ENCODE measurements around the gene MYL6. TPM values are rescaled to one million over a fixed set of nuclear protein-coding genes. Genes with fewer than 3 reads are reported as not detected.
"Not testable (repeated sequence)": the region's sequence is repeated elsewhere in the genome, so short reads cannot be mapped to it uniquely, and the experiment has no call there.

MYL6 gene
- 376 TPM for total RNA-seq

- DNase-seq (ENCODE audit: low spot score), result peak; percentile 97
- ATAC-seq, result peak; percentile 83
These were observed at the start of gene MYL6 for GRCh38 chr12:56158029-56158925. MYL6 (plus strand) TSS chr12:56158359; CDS start chr12:56158402, 43 bp downstream.

GRCh38 chr12:56110571-56110970 is 47.6 kb upstream of the MYL6 start:
- ATAC-seq (no peak), DNase-seq (ENCODE audit: low spot score) (no peak)

- DNase-seq (ENCODE audit: low spot score) (no peak), ATAC-seq (no peak)
These were observed 44.1 kb upstream of the MYL6 start for GRCh38 chr12:56114084-56114483.

GRCh38 chr12:56115329-56115728 is 42.8 kb upstream of the MYL6 start:
- no peak for ATAC-seq
- DNase-seq (ENCODE audit: low spot score), result no peak

GRCh38 chr12:56116267-56117081 is 41.7 kb upstream of the MYL6 start, which contains the start of gene RPL41:
RPL41 (plus strand) TSS chr12:56116633.
- ATAC-seq, result peak; percentile 58

GRCh38 chr12:56117082-56117706 is 41.0 kb upstream of the MYL6 start:
- not testable (repeated sequence) for ATAC-seq; DNase-seq (ENCODE audit: low spot score)

More at GRCh38 chr12:56116267-56117081, 41.7 kb upstream of the MYL6 start, which contains the start of gene RPL41:
- peak; percentile 95 for DNase-seq (ENCODE audit: low spot score)

GRCh38 chr12:56117778-56118687 is 40.1 kb upstream of the MYL6 start, which contains the start of gene ZC3H10:
ZC3H10 (plus strand) TSS chr12:56118266; CDS start chr12:56120563, 2,297 bp downstream.
- DNase-seq (ENCODE audit: low spot score), result peak; percentile 99
- ATAC-seq, result peak; percentile 75

- DNase-seq (ENCODE audit: low spot score), result no peak
These were observed 39.3 kb upstream of the MYL6 start for GRCh38 chr12:56118688-56119357.

GRCh38 chr12:56119361-56119796 is 38.8 kb upstream of the MYL6 start:
- ATAC-seq (peak; percentile 55), DNase-seq (ENCODE audit: low spot score) (peak; percentile 85)

More at GRCh38 chr12:56118688-56119357, 39.3 kb upstream of the MYL6 start:
- no peak for ATAC-seq

- DNase-seq (ENCODE audit: low spot score) (no peak), ATAC-seq (no peak)
These were observed 37.9 kb upstream of the MYL6 start for GRCh38 chr12:56120158-56120846.

GRCh38 chr12:56121204-56121870 is 36.8 kb upstream of the MYL6 start:
- ATAC-seq (peak; percentile 52), DNase-seq (ENCODE audit: low spot score) (peak; percentile 92)

- ATAC-seq, result peak; percentile 21
- DNase-seq (ENCODE audit: low spot score), result no peak
These were observed 35.5 kb upstream of the MYL6 start for GRCh38 chr12:56122637-56123036.

GRCh38 chr12:56124133-56124532 is 34.0 kb upstream of the MYL6 start:
- DNase-seq (ENCODE audit: low spot score), result no peak

GRCh38 chr12:56126732-56127239 is 31.4 kb upstream of the MYL6 start:
- ATAC-seq (no peak), DNase-seq (ENCODE audit: low spot score) (no peak)

More at GRCh38 chr12:56124133-56124532, 34.0 kb upstream of the MYL6 start:
- no peak for ATAC-seq

GRCh38 chr12:56127485-56127887 is 30.7 kb upstream of the MYL6 start:
- no peak for DNase-seq (ENCODE audit: low spot score)
- ATAC-seq, result no peak

- peak; percentile 88 for ATAC-seq
- peak; percentile 100 for DNase-seq (ENCODE audit: low spot score)
These were observed 30.1 kb upstream of the MYL6 start, which contains the start of gene ESYT1 for GRCh38 chr12:56127888-56128669. ESYT1 (plus strand) TSS chr12:56128267; CDS start chr12:56128320, 53 bp downstream.

All from left lobe of liver (tissue), 2 donors.